Heart right ventricle (tissue), 16 donors: ENCODE data around the gene PDE3B. TPM values are rescaled to one million over a fixed set of nuclear protein-coding genes. Genes with fewer than 3 reads are reported as not detected.
"Not testable (repeated sequence)": the region's sequence is repeated elsewhere in the genome, so short reads cannot be mapped to it uniquely, and the experiment has no call there.

Experiments
- ATAC-seq, 8 donors: fragments of 200-7000 bp; cut with Tn5 transposase; one replicate each; pipeline ENCODE4 v1.9.1; 2020; ENCODE audit warnings: mild to moderate bottlenecking in 8 of 8, moderate library complexity in 8 of 8, moderate number of reproducible peaks in 1 of 8
- DNase-seq, 2 donors: peaks; one replicate each; pipeline ENCODE4 v3.0.0-alpha.2; 2020
- H3K27ac ChIP-seq, 10 donors: fragments of 200-600 bp; sonication (generic) in 2 of 10; one replicate each; pipeline versions ENCODE4 v1.5.0 to v1.8.0; 2020 to 2022; ENCODE audit warnings: mild to moderate bottlenecking in 3 of 10
- H3K27me3 ChIP-seq, 7 donors: fragments of 200-600 bp; one replicate each; pipeline ENCODE4 v1.8.0; 2021 to 2022; ENCODE audit warnings: mild to moderate bottlenecking in 2 of 7
- H3K36me3 ChIP-seq, 9 donors: fragments of 200-600 bp; sonication (generic) in 1 of 9; one replicate each; pipeline versions ENCODE4 v1.5.0 to v1.8.0; 2020 to 2022; ENCODE audit warnings: mild to moderate bottlenecking in 2 of 9
- H3K4me1 ChIP-seq, 9 donors: fragments of 200-600 bp; sonication (generic) in 1 of 9; one replicate each; pipeline versions ENCODE4 v1.5.0 to v1.8.0; 2020 to 2022; ENCODE audit warnings: mild to moderate bottlenecking in 4 of 9
- H3K4me3 ChIP-seq, 10 donors: fragments of 200-600 bp; sonication (generic) in 2 of 10; one replicate each; pipeline versions ENCODE4 v1.5.0 to v1.8.0; 2020 to 2022; ENCODE audit warnings: mild to moderate bottlenecking in 7 of 10, moderate library complexity in 2 of 10
- H3K9me3 ChIP-seq, 11 donors: fragments of 200-600 bp in 10 of 11; sonication (generic) in 2 of 11; one replicate each; pipeline versions ENCODE4 v1.5.0 to v1.8.0; 2013 to 2022; ENCODE audit warnings: mild to moderate bottlenecking in 2 of 11, control low read depth in 1 of 11, moderate library complexity in 1 of 11
- CTCF ChIP-seq, 9 donors: fragments of 200-600 bp; sonication (generic) in 2 of 9; IDR thresholded peaks; one replicate each; pipeline versions ENCODE4 v1.5.0 to v1.8.0; 2021 to 2022; ENCODE audit warnings: antibody characterized with exemption in 9 of 9, mild to moderate bottlenecking in 5 of 9, moderate library complexity in 1 of 9
- WGBS, 2 donors: extraction: QIAGEN DNeasy Blood & Tissue Kit; methylation state at CpG; one replicate each; pipeline ENCODE4 v1.1.7; 2013; ENCODE audit warnings: inconsistent platforms in 1 of 2; 5-methylcytosine and 5-hydroxymethylcytosine counted together
- intact Hi-C, 10 donors: fragments of 100-400 bp; cut with DNase I; formaldehyde crosslinking; loops; one replicate each; pipeline versions ENCODE4 v1.11.1 to v1.14.2; 2022
- polyA plus RNA-seq, 2 donors: library from polyadenylated mRNA; stranded (reverse); fragments of 200-250 nt; gene quantifications; one replicate each; pipeline ENCODE4 v1.2.3, GENCODE V29; 2013
- total RNA-seq, 10 donors: library from RNA; stranded (reverse); fragmentation: NEBNext Ultra II Directional in 3 of 10; extraction: Animal tissue kit (Norgen Biotek cat#: 25700) in 3 of 10; gene quantifications; one replicate each; pipeline versions ENCODE4 v1.2.1 to v1.2.4, GENCODE V29; 2021 to 2023
- donor health status: Arrhythmogenic right ventricular cardiomyopathy.
- donor health status: ischemic (EF 13 %, LVEDD 7.1; RV severe dilation, severe dysfunction).
- donor health status: healthy with polysubstance abuse.
- donor health status: DM: no; HTN: yes; CAD: no.
- donor health status: DM: no; HTN: no; CAD: no.
- donor health status: ischemic (EF 25% LVEDD 6.9; RV normal size, moderate dysfunction).
- donor health status: ischemic (EF 25% LVEDD 5.7; RV mildly dilated, moderate dysfunction).
- donor health status: healthy.
- donor health status: DM: yes; HTN: yes; CAD: no.
- donor health status: Ischemic cardiomyopathy.
- donor health status: ischemic (EF 35%, LVEDD 5.7; RV mildly dilated, moderate dysfunction).
- donor health status: nonischemic (EF 11% LVEDD 7.7; RV severe dilation, severe dysfunction).
- donor health status: DM: yes; HTN: yes; CAD: no.
- donor health status: PGD.
- donor health status: ischemic (EF 29% LVEDD 5.4; RV normal size, mild dysfunction).
- donor health status: nonischemic (EF 23%, LVEDD 6.1; RV moderate dilation, normal function).

PDE3B gene
- total and polyA plus RNA-seq, 12 donors, result 1.3 to 14.2 (median 9.0) TPM

- no peak overlapping the region for H3K4me3 ChIP-seq
- no peaks in the 10 kb centered on the region for H3K27me3 ChIP-seq
- peaks cover 0 to 6% (median 0%) of the 10 kb centered on the region in 9 donors for H3K4me1 ChIP-seq
- H3K27ac ChIP-seq, result no peak overlapping the region
- intact Hi-C loops, result no loop called here
- TF ChIP-seq CTCF (IDR thresholded peaks at IDR 0.05), result no peak
- H3K9me3 ChIP-seq, result no peaks in the 10 kb centered on the region
- ATAC-seq, result no peak
- no peak for DNase-seq
- no peaks in the 10 kb centered on the region for H3K36me3 ChIP-seq
Observed at GRCh38 chr11:14751975-14752407, 108.4 kb downstream of the PDE3B start.

GRCh38 chr11:14755140-14755539 is 111.5 kb downstream of the PDE3B start:
- H3K27ac ChIP-seq, result no peak overlapping the region
- ATAC-seq, result no peak
- H3K27me3 ChIP-seq, result no peaks in the 10 kb centered on the region
- no peak for DNase-seq
- intact Hi-C loops, result no loop called here
- no peak overlapping the region for H3K4me3 ChIP-seq
- no peaks in the 10 kb centered on the region for H3K36me3 ChIP-seq
- TF ChIP-seq CTCF (IDR thresholded peaks at IDR 0.05), result no peak
- H3K4me1 ChIP-seq, result peaks cover 0 to 6% (median 0%) of the 10 kb centered on the region in 9 donors
- no peaks in the 10 kb centered on the region for H3K9me3 ChIP-seq
- 89% methylated on average over 3 of the region's 3 CpGs for WGBS, 2 donors

- no peak for DNase-seq
- H3K9me3 ChIP-seq, result no peaks in the 10 kb centered on the region
- peaks cover 0 to 5% (median 0%) of the 10 kb centered on the region in 9 donors for H3K4me1 ChIP-seq
- intact Hi-C loops, result no loop called here
- ATAC-seq, result no peak
- no peak overlapping the region for H3K4me3 ChIP-seq
- no peaks in the 10 kb centered on the region for H3K27me3 ChIP-seq
- no peaks in the 10 kb centered on the region for H3K36me3 ChIP-seq
- WGBS, 2 donors, result 80 to 88% methylated on average over 4 of the region's 4 CpGs
- no peak overlapping the region for H3K27ac ChIP-seq
- no peak for TF ChIP-seq CTCF (IDR thresholded peaks at IDR 0.05)
Observed at GRCh38 chr11:14756349-14756748, 112.7 kb downstream of the PDE3B start.

- intact Hi-C loops, result loop anchor here in 1 of 10 donors (10.0 kb wide), 1 partner anchor 215 kb away; no protein-coding TSS in a partner anchor
- H3K27ac ChIP-seq, result peak overlapping the region in 4 of 10 donors; percentile 49 to 62 (median 62)
- 71 to 74% methylated on average over 9 of the region's 9 CpGs for WGBS, 2 donors
- not testable (repeated sequence) for DNase-seq, H3K4me3 ChIP-seq, H3K36me3 ChIP-seq, H3K9me3 ChIP-seq, H3K27me3 ChIP-seq, H3K4me1 ChIP-seq
- ATAC-seq, result peak in 6 of 8 donors; percentile 53 to 73 (median 70)
Observed at GRCh38 chr11:14759300-14760012, 115.9 kb downstream of the PDE3B start.

- intact Hi-C loops, result loop anchor here in 1 of 10 donors (10.0 kb wide), 1 partner anchor 219 kb away; no protein-coding TSS in a partner anchor
- peaks cover 0 to 16% (median 0%) of the 10 kb centered on the region in 9 donors for H3K4me1 ChIP-seq
- 97 to 98% methylated on average over 1 of the region's 1 CpG for WGBS, 2 donors
- no peaks in the 10 kb centered on the region for H3K36me3 ChIP-seq
- H3K27ac ChIP-seq, result no peak overlapping the region
- DNase-seq (no peak), ATAC-seq (no peak)
- TF ChIP-seq CTCF (IDR thresholded peaks at IDR 0.05), result no peak
- no peaks in the 10 kb centered on the region for H3K27me3 ChIP-seq
- no peak overlapping the region for H3K4me3 ChIP-seq
- H3K9me3 ChIP-seq, result no peaks in the 10 kb centered on the region
Observed at GRCh38 chr11:14764179-14764578, 120.6 kb downstream of the PDE3B start.
